ENCODE data around the gene SETDB2. TPM values are rescaled to one million over a fixed set of nuclear protein-coding genes. Genes with fewer than 3 reads are reported as not detected.

SETDB2 gene
- total and polyA plus RNA-seq, 4 donors = 1.9 to 6.2 (median 4.9) TPM

- 96% methylated on average over 3 of the region's 3 CpGs for WGBS
- Histone ChIP-seq H3K4me1 (ENCODE audit: control insufficient read depth in 4 of 4, insufficient read depth in 4 of 4, low read length in 3 of 4) (no peaks in the 10 kb centered on the region), H3K27ac (ENCODE audit: low read depth in 1 of 2, low read length in 2 of 2) (no peak overlapping the region), H3K9ac (ENCODE audit: low read depth in 1 of 2, low read length in 2 of 2) (no peak overlapping the region), H3K36me3 (ENCODE audit: control insufficient read depth in 4 of 4, insufficient read depth in 3 of 4, low read depth in 1 of 4, low read length in 3 of 4) (peaks cover 0 to 6% (median 2%) of the 10 kb centered on the region in 4 donors), H3K9me3 (ENCODE audit: control insufficient read depth in 4 of 4, low read length in 3 of 4) (no peaks in the 10 kb centered on the region), H3K4me3 (ENCODE audit: low read depth in 1 of 3, low read length in 3 of 3) (no peak overlapping the region), H3K27me3 (ENCODE audit: control insufficient read depth in 4 of 4, insufficient read depth in 4 of 4, low read length in 3 of 4) (no peaks in the 10 kb centered on the region)
- TF ChIP-seq GABPA (IDR thresholded peaks at IDR 0.05 in 1 of 2, conservative IDR thresholded peaks at IDR 0.05 in 1 of 2) (no peak), FOXA2 (IDR thresholded peaks at IDR 0.05) (no peak), RAD21 (IDR thresholded peaks at IDR 0.05) (no peak), SP1 (IDR thresholded peaks at IDR 0.05) (no peak), YY1 (IDR thresholded peaks at IDR 0.05) (no peak), RXRA (IDR thresholded peaks at IDR 0.05) (no peak), NR2F2 (IDR thresholded peaks at IDR 0.05) (no peak), FOXA1 (IDR thresholded peaks at IDR 0.05) (no peak), MAX (IDR thresholded peaks at IDR 0.05) (no peak), JUND (IDR thresholded peaks at IDR 0.05) (no peak), CTCF (IDR thresholded peaks at IDR 0.05; ENCODE audit: low read depth, low read length, missing input control) (no peak), REST (IDR thresholded peaks at IDR 0.05) (no peak), TAF1 (conservative IDR thresholded peaks at IDR 0.05) (no peak), HNF4A (conservative IDR thresholded peaks at IDR 0.05) (no peak), EGR1 (IDR thresholded peaks at IDR 0.05; ENCODE audit: low read depth in 2 of 2) (no peak)
- no peak for DNase-seq (ENCODE audit: low spot score)
These were observed 59.9 kb downstream of the SETDB2 start for GRCh38 chr13:49503951-49504350.

DNA sequence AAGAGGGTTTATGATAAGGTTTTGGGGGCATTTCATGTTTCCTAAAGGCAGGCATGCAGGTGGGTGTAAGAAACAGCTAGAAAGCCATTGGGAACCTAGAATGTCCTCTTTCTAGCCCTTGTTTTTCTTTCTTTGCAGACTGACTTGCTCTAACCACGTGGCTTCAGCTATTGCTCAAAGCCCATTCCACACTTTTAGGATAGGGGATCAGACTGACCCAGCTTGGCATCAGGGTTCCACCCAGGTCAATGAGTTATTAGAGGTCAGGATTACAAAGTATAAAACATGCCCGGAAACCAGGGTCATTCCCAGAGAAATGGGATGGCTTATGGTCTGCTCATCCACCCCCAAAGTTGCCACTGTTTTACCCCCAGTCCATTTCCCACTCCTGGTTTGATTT, 68.5 kb downstream of the SETDB2 start:
- Histone ChIP-seq H3K4me1 (ENCODE audit: control insufficient read depth in 4 of 4, insufficient read depth in 4 of 4, low read length in 3 of 4) (peaks cover 0 to 5% (median 0%) of the 10 kb centered on the region in 4 donors), H3K27ac (ENCODE audit: low read depth in 1 of 2, low read length in 2 of 2) (no peak overlapping the region), H3K27me3 (ENCODE audit: control insufficient read depth in 4 of 4, insufficient read depth in 4 of 4, low read length in 3 of 4) (no peaks in the 10 kb centered on the region), H3K9me3 (ENCODE audit: control insufficient read depth in 4 of 4, low read length in 3 of 4) (no peaks in the 10 kb centered on the region), H3K36me3 (ENCODE audit: control insufficient read depth in 4 of 4, insufficient read depth in 3 of 4, low read depth in 1 of 4, low read length in 3 of 4) (peaks cover 5 to 15% (median 10%) of the 10 kb centered on the region in 4 donors), H3K4me3 (ENCODE audit: low read depth in 1 of 3, low read length in 3 of 3) (no peak overlapping the region), H3K9ac (ENCODE audit: low read depth in 1 of 2, low read length in 2 of 2) (no peak overlapping the region)
- 31% methylated on average over 2 of the region's 2 CpGs for WGBS
- DNase-seq (ENCODE audit: low spot score) = no peak
- TF ChIP-seq FOXA1 (IDR thresholded peaks at IDR 0.05) = no peak
- TF ChIP-seq EGR1 (IDR thresholded peaks at IDR 0.05; ENCODE audit: low read depth in 2 of 2) = no peak
- no peak for TF ChIP-seq YY1 (IDR thresholded peaks at IDR 0.05)
- TF ChIP-seq SP1 (IDR thresholded peaks at IDR 0.05) = peak; percentile 22
- TF ChIP-seq GABPA (IDR thresholded peaks at IDR 0.05 in 1 of 2, conservative IDR thresholded peaks at IDR 0.05 in 1 of 2) = no peak
- no peak for TF ChIP-seq RAD21 (IDR thresholded peaks at IDR 0.05)
- no peak for TF ChIP-seq NR2F2 (IDR thresholded peaks at IDR 0.05)
- TF ChIP-seq TAF1 (conservative IDR thresholded peaks at IDR 0.05) = no peak
- TF ChIP-seq, protein P1, sequence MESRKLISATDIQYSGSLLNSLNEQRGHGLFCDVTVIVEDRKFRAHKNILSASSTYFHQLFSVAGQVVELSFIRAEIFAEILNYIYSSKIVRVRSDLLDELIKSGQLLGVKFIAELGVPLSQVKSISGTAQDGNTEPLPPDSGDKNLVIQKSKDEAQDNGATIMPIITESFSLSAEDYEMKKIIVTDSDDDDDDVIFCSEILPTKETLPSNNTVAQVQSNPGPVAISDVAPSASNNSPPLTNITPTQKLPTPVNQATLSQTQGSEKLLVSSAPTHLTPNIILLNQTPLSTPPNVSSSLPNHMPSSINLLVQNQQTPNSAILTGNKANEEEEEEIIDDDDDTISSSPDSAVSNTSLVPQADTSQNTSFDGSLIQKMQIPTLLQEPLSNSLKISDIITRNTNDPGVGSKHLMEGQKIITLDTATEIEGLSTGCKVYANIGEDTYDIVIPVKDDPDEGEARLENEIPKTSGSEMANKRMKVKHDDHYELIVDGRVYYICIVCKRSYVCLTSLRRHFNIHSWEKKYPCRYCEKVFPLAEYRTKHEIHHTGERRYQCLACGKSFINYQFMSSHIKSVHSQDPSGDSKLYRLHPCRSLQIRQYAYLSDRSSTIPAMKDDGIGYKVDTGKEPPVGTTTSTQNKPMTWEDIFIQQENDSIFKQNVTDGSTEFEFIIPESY (IDR thresholded peaks at IDR 0.05) = no peak
- no peak for TF ChIP-seq HNF4G (IDR thresholded peaks at IDR 0.05)
- TF ChIP-seq REST (IDR thresholded peaks at IDR 0.05) = no peak
- peak; percentile 89 to 93 for TF ChIP-seq RXRA (IDR thresholded peaks at IDR 0.05)
- no peak for TF ChIP-seq ATF3 (IDR thresholded peaks at IDR 0.05)
- TF ChIP-seq MAX (IDR thresholded peaks at IDR 0.05) = peak; percentile 54

All from liver (tissue), 9 donors.